ENCODE results near the gene ABCB7.
A peak's percentile ranks its signal among the peaks of the same experiment; 100 is the strongest.
"Not testable (repeated sequence)": the region's sequence is repeated elsewhere in the genome, so short reads cannot be mapped to it uniquely, and the experiment has no call there.

ABCB7 gene

DNA sequence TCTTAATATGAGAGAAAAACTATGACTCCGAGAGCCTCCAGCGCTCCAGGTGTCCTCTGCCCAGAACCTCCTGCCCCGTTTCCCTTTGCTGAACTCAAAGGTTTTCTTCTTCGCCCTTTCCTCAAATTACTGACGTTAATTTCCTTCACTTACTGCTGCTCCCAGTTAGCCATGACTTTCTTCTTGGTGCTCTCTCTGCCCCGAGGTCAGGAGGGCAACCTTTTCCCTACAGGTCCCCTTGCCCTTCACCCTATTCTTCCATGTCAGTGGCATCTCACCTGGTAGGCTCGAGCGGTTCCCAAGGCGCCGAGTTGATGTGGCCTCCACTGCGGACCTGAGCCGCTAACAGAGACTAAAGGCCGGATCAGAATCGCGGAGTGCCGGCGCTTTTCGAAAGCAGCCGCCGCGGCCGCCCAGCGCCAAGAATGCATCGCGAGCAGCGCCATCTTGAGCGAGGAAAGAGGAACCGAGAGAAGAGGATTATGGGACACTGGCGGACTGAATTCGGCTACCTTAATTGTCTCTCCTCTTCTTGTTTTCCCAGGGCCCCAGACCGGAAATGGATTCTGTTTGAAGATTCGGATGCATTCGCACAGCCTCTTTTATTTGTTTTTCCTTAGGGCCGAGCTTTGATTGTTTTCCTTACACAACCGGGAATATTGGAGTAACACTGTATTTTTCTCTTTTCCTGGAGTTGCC is at the start of gene ABCB7:
TSS of gene ABCB7 (minus strand) at position 457 of the 699 bp plus-strand sequence. CDS start at position 446, 11 bp downstream.
- Mint-ChIP-seq H3K9me3 (ENCODE audit: low read depth) (no peaks in the 10 kb centered on the region), H3K27me3 (no peaks in the 10 kb centered on the region), H3K36me3 (no peaks in the 10 kb centered on the region), H3K4me3 (peak within 1 kb of the TSS; percentile 99), H3K27ac (peak within 1 kb of the TSS; percentile 98), H3K4me1 (ENCODE audit: low read depth) (peaks cover 53% of the 10 kb centered on the region)

DNA sequence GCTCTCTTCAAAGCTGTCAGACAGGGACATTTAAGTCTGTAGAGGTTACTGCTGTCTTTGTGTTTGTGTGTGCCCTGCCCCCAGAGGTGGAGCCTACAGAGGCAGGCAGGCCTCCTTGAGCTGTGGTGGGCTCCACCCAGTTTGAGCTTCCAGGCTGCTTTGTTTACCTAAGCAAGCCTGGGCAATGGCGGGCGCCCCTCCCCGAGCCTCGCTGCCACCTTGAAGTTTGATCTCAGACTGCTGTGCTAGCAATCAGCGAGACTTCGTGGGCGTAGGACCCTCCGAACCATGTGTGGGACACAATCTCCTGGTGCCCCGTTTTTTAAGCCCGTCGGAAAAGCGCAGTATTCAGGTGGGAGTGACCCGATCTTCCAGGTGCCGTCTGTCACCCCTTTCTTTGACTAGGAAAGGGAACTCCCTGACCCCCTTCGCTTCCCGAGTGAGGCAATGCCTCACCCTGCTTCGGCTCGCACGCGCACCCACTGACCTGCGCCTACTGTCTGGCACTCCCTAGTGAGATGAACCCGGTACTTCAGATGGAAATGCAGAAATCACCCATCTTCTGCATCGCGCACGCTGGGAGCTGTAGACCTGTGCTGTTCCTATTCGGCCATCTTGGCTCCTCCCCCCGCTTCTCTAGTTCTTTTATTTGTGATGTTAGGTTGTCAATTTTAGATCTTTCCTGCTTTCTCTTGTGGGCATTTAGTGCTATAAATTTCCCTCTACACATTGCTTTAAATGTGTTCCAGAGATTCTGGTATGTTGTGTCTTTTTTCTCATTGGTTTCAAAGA is 32.5 kb upstream of the ABCB7 start:
- H3K4me1 Mint-ChIP-seq (ENCODE audit: low read depth); H3K36me3 Mint-ChIP-seq; H3K27me3 Mint-ChIP-seq; H3K9me3 Mint-ChIP-seq (ENCODE audit: low read depth); H3K4me3 Mint-ChIP-seq; H3K27ac Mint-ChIP-seq: not testable (repeated sequence)

DNA sequence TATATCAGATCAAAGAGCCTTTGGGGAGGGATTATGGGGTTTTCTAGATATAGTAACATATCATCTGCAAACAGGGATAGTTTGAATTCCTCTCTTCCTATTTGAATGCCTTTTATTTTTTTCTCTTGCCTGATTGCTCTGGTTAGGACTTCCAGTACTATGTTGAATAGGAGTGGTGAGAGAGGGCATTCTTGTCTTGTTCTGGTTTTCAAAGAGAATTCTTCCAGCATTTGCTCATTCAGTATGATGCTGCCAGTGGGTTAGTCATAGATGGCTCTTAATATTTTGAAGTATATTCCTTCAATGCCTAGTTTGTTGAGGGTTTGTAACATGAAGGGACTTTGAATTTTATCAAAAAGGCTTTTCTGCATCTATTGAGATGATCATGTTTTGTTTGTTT is 25.6 kb upstream of the ABCB7 start:
- H3K36me3 Mint-ChIP-seq, result no peaks in the 10 kb centered on the region
- H3K27ac Mint-ChIP-seq, result no peak overlapping the region
- H3K27me3 Mint-ChIP-seq, result no peaks in the 10 kb centered on the region
- H3K4me1 Mint-ChIP-seq (ENCODE audit: low read depth), result no peaks in the 10 kb centered on the region
- H3K9me3 Mint-ChIP-seq (ENCODE audit: low read depth), result no peaks in the 10 kb centered on the region
- H3K4me3 Mint-ChIP-seq, result no peak overlapping the region

DNA sequence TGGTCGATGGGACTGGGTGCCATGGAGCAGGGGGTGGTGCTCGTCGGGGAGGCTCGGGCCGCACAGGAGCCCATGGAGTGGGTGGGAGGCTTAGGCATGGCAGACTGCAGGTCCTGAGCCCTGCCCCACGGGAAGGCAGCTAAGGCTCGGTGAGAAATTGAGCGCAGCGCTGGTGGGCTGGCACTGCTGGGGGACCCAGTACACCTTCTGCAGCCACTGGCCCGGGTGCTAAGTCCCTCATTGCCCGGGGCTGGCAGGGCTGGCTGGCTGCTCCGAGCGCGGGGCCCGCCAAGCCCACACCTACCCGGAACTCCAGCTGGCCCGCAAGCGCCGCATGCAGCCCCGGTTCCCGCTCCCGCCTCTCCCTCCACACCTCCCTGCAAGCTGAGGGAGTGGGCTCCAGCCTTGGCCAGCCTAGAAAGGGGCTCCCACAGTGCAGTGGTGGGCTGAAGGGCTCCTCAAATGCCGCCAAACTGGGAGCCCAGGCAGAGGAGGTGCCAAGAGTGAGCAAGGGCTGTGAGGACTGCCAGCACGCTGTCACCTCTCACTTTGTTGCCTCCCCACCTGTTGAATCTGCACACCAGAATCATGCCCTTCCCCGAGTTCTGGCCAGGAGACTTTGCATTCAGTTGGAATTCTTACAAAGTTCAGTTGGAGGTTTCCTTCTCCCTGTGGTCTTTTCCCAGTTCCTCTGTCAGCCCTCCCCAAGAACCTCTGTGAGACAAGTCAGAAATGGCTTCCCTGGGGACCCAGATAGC is 23.6 kb upstream of the ABCB7 start:
- H3K36me3 Mint-ChIP-seq; H3K4me1 Mint-ChIP-seq (ENCODE audit: low read depth); H3K27me3 Mint-ChIP-seq; H3K9me3 Mint-ChIP-seq (ENCODE audit: low read depth); H3K4me3 Mint-ChIP-seq; H3K27ac Mint-ChIP-seq: not testable (repeated sequence)

DNA sequence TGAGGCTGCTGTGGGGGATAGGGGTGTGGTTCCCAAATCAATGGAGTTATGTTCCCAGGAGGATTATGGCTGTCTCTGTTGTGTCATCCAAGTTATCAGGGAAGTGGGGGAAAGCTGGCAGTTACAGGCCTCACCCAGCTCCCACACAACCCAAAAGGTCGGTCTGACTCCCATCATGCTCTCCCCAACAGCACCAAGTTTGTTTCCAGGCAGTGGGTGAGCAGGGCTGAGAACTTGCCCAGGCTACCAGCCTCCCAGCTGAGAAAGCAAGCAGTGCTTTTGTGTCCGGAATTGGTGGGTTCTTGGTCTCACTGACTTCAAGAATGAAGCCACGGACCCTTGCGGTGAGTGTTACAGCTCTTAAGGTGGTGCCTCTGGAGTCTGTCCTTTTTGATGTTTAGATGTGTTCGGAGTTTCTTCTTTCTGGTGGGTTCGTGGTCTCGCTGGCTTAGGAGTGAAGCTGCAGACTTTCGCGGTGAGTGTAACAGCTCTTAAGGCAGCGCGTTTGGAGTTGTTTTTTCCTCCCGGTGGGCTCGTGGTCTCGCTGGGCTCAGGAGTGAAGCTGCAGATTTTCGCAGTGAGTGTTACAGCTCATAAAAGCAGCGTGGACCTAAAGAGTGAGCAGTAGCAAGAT is 16.3 kb upstream of the ABCB7 start:
- not testable (repeated sequence) for H3K4me1 Mint-ChIP-seq (ENCODE audit: low read depth); H3K9me3 Mint-ChIP-seq (ENCODE audit: low read depth); H3K36me3 Mint-ChIP-seq; H3K27me3 Mint-ChIP-seq
- peak overlapping the region; percentile 78 for H3K4me3 Mint-ChIP-seq
- H3K27ac Mint-ChIP-seq, result peak overlapping the region; percentile 86

DNA sequence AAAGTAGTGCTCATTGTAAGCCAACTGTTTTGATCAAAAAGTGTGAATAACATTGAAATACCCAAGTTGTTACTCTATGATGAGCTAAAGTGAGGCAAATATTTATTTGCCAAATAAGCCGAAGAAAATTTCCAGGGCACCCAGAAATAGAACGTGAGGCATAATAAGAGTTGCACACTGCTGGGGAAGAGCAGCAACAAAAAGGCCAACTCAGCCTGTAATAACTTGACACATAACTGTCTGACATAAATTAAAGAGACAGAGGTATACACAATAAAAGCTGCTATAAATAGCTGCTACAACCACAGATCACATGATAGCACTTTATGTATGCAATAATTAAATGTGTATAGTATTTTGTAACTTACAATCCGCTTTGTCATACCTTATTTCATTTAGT is 2.0 kb upstream of the ABCB7 start:
- Mint-ChIP-seq H3K4me3 (peak overlapping the region; percentile 5), H3K27ac (peak overlapping the region; percentile 98), H3K4me1 (ENCODE audit: low read depth) (peaks cover 39% of the 10 kb centered on the region), H3K9me3 (ENCODE audit: low read depth) (no peaks in the 10 kb centered on the region), H3K36me3 (no peaks in the 10 kb centered on the region), H3K27me3 (no peaks in the 10 kb centered on the region)

DNA sequence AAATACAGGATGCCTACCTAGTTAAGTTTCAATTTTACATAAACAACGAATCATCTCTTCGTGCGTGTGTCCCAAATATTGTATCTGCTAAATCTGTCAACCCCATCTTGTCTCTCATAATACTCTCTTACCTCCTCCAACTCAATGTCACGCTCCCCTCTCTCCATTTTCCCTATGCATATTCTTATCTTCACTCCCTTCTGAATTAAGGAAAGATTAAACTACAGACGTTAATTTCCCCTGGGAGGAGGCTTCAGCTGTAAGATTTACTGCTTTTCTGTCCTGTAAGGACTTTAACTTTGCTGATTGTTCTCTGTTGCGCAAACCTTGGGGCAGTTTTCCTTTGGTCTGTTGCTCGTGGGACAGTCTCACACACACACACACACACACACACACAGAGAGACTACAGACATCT is 455 bp upstream of the ABCB7 start:
- peak overlapping the region; percentile 98 for H3K27ac Mint-ChIP-seq
- no peaks in the 10 kb centered on the region for H3K36me3 Mint-ChIP-seq
- H3K4me1 Mint-ChIP-seq (ENCODE audit: low read depth), result peaks cover 48% of the 10 kb centered on the region
- H3K9me3 Mint-ChIP-seq (ENCODE audit: low read depth), result no peaks in the 10 kb centered on the region
- H3K4me3 Mint-ChIP-seq, result peak overlapping the region; percentile 99
- no peaks in the 10 kb centered on the region for H3K27me3 Mint-ChIP-seq

DNA sequence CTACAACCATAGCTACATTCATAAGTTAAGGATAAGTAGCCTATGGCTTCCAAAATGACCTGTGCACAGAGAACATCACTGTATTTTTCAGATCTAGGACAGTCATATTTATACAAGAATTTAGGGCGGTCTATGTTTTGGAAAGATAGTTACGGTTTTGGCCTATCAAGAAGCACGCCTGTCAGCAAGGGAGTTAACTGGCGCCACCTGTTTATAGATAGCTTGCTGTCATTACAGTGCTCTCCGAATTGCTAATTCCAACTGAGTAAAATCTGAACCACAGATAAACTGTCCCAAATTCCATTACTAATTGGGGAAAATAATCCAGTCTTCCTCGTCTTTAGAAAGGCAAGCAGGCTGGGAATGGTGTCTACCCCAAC is 646 bp downstream of the ABCB7 start:
- Mint-ChIP-seq H3K9me3 (ENCODE audit: low read depth) (no peaks in the 10 kb centered on the region), H3K36me3 (no peaks in the 10 kb centered on the region), H3K4me1 (ENCODE audit: low read depth) (peaks cover 57% of the 10 kb centered on the region), H3K27ac (peak overlapping the region; percentile 98), H3K4me3 (peak overlapping the region; percentile 99), H3K27me3 (no peaks in the 10 kb centered on the region)

DNA sequence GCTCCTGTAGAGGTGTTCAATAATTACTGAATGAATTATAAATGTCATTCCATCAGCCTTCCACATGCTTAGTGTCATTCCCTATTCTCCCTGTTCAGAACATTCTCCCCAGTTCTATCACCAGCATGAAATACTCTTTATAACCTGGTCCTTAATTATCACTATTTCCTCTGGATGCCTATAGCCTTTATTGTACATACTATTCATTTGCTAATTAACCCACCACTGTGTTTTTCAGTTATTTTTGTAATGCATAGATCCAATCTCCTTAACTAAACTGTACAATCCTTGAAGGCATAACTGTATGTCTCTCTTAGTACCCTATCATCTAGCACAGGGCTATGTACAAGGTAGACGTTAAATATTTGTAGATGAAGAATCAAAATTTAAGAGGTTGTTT is 1.2 kb downstream of the ABCB7 start:
- H3K27me3 Mint-ChIP-seq, result no peaks in the 10 kb centered on the region
- peak overlapping the region; percentile 99 for H3K4me3 Mint-ChIP-seq
- H3K27ac Mint-ChIP-seq, result peak overlapping the region; percentile 70
- H3K4me1 Mint-ChIP-seq (ENCODE audit: low read depth), result peaks cover 58% of the 10 kb centered on the region
- no peaks in the 10 kb centered on the region for H3K36me3 Mint-ChIP-seq
- H3K9me3 Mint-ChIP-seq (ENCODE audit: low read depth), result no peaks in the 10 kb centered on the region

DNA sequence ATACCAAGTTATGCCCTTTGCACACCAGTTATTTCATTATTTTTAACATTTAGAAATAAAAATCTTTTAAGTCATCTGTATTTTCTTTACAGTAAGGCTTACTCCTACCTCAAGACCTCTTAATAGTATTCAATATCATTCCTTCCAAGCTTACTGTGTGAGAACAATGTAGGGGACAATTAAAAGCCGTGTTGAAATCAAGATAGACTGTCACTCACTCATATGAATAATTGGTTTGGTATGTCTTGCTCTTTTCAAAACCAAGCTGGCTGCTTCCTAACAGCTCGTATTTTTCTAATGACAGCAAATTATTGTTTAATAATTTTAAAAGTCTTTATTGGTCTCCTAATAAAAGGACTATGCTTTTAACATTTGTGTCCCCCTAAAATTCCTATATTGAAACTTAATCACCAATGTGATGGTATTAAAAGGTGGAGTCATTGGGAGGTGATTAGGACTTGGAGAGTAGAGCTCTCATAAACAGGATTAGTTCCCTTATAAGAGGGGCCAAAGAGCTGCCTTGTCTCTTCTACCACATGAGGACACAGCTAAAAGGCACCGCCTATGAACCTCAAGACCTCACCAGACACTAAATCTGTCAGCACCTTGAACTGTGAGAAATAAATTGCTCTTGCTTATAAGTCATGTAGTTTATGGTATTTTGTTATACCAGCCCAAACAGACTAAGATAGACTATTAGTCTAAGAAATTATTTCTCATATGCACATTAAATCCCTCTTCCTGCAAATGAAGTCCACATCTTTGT is 4.1 kb downstream of the ABCB7 start:
- H3K4me1 Mint-ChIP-seq (ENCODE audit: low read depth), result peaks cover 49% of the 10 kb centered on the region
- peak overlapping the region; percentile 13 for H3K4me3 Mint-ChIP-seq
- no peaks in the 10 kb centered on the region for H3K9me3 Mint-ChIP-seq (ENCODE audit: low read depth)
- no peaks in the 10 kb centered on the region for H3K27me3 Mint-ChIP-seq
- H3K27ac Mint-ChIP-seq, result no peak overlapping the region
- H3K36me3 Mint-ChIP-seq, result peaks cover 4% of the 10 kb centered on the region

DNA sequence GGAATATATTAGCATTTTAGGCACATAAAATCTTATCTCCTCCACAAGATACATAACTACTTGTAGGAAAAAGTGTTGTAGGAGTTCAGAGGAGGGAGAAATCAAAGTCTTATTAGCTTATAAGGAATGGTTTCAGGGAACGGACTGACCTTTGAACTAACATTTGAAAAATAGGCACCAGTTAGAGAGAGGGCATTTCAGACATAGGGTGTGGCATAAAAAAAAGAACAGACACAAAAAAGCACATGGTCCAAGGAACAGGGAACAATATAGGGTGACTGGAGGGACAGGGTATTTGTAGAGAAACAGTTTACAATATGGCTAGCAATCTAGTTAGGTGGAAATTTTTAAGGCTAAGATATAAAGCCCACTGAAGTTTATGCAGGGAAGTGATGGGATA is 6.4 kb downstream of the ABCB7 start:
- Mint-ChIP-seq H3K27ac (no peak overlapping the region), H3K4me3 (no peak overlapping the region)

DNA sequence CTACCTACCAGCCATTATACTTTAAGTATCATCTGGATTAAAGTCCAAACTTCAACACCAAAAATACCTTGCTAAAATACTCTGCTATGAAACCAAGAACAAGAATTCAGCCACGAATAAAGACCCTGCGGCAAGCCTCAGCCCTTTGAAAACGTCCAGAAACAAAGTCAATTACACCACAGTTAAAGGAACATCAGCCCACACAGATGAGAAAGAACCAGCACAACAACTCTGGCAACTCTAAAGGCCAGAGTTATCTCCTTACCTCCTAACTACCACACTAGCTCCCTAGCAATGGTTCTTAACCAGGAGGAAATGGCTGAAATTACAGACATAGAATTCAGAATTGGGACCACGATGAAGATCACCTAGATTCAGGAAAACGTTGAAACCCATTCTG is 23.4 kb downstream of the ABCB7 start:
- H3K27me3 Mint-ChIP-seq, result no peaks in the 10 kb centered on the region
- peak overlapping the region; percentile 10 for H3K27ac Mint-ChIP-seq
- peak overlapping the region; percentile 30 for H3K4me3 Mint-ChIP-seq
- H3K4me1 Mint-ChIP-seq (ENCODE audit: low read depth), result peaks cover 53% of the 10 kb centered on the region
- no peaks in the 10 kb centered on the region for H3K9me3 Mint-ChIP-seq (ENCODE audit: low read depth)
- peaks cover 8% of the 10 kb centered on the region for H3K36me3 Mint-ChIP-seq

More for the DNA sequence above, 6.4 kb downstream of the ABCB7 start:
- no peaks in the 10 kb centered on the region for H3K27me3 Mint-ChIP-seq
- H3K4me1 Mint-ChIP-seq (ENCODE audit: low read depth), result peaks cover 60% of the 10 kb centered on the region
- H3K9me3 Mint-ChIP-seq (ENCODE audit: low read depth), result no peaks in the 10 kb centered on the region
- peaks cover 4% of the 10 kb centered on the region for H3K36me3 Mint-ChIP-seq

DNA sequence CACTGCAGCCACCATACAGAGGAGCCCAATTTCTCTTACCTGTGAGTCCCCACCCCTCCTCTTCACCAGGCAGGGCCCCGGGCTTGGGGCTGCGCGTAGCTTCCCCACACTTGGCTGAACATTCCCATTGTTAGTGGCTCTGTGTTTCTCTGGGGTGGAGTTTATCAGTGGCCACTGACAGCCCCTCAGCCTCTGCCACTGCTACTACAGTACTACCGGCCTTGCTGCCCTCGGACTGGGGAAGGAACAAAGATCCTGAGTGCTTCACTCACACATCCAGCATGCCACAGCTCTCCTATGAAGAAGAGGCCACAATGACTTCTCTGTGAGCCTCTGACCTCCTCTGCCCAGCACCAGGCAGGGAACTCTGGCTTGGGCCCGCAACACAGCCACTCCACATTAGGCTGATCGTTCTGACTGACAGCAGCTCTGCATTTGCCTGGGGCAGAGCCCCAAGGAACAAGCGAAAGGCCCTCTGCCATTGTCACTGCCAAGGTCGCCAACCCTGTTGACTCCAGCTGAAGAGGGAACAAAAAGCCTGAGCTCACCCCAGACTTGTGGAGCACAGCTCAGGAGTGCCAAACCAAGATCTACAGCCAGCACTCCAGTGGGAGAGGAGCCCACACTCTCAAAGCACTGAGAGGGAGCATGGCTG is 24.0 kb downstream of the ABCB7 start:
- peaks cover 55% of the 10 kb centered on the region for H3K4me1 Mint-ChIP-seq (ENCODE audit: low read depth)
- H3K27ac Mint-ChIP-seq, result no peak overlapping the region
- H3K4me3 Mint-ChIP-seq, result no peak overlapping the region
- peaks cover 5% of the 10 kb centered on the region for H3K36me3 Mint-ChIP-seq
- H3K27me3 Mint-ChIP-seq, result no peaks in the 10 kb centered on the region
- no peaks in the 10 kb centered on the region for H3K9me3 Mint-ChIP-seq (ENCODE audit: low read depth)

DNA sequence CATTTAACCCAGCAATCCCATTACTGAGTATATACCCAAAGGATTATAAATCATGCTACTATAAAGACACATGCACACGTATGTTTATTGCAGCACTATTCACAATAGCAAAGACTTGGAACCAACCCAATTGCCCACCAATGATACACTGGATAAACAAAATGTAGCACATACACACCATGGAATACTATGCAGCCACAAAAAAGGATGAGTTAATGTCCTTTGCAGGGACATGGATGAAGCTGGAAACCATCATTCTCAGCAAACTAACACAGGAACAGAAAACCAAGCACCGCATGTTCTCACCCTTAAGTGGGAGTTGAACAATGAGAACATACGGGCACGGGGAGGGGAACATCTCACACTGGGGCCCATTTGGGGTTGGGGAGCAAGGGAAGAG is 27.0 kb downstream of the ABCB7 start:
- peaks cover 41% of the 10 kb centered on the region for H3K4me1 Mint-ChIP-seq (ENCODE audit: low read depth)
- H3K4me3 Mint-ChIP-seq; H3K27me3 Mint-ChIP-seq; H3K9me3 Mint-ChIP-seq (ENCODE audit: low read depth); H3K36me3 Mint-ChIP-seq; H3K27ac Mint-ChIP-seq: not testable (repeated sequence)

Measured in activated naive CD8-positive, alpha-beta T cell (primary cell).